GM19240 (cell line): ENCODE results near the gene PCBD1.
"Not testable (repeated sequence)": the region's sequence is repeated elsewhere in the genome, so short reads cannot be mapped to it uniquely, and the experiment has no call there.

Experiments used
- DNase-seq: peaks from one replicate; pipeline ENCODE4 v3.0.0; 2011; ENCODE audit warnings: low spot score; ENCODE audit not compliant: insufficient read length

Gene PCBD1

GRCh38 chr10:70866424-70866823, 21.9 kb downstream of the PCBD1 start:
- DNase-seq = no peak

DNA sequence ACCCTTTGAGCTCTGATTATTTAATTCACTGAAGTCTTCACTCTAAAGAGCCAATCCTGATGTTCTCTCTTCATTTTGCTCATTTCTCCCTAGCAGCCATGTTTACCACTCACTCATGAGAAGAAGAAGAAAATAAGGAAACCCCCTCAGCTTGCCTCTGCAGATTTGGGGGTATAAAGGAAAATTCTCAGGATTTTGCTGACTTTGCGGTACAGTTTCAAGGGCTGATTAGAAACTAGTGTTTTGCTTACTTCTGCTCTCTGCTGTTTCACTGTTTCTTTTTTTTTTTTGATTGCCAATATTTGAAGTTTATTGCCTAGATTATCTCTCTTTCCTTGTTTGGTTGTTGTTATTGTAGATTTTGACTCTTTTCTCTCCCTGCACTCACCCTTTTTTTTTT, 23.4 kb downstream of the PCBD1 start:
- no peak for DNase-seq

DNA sequence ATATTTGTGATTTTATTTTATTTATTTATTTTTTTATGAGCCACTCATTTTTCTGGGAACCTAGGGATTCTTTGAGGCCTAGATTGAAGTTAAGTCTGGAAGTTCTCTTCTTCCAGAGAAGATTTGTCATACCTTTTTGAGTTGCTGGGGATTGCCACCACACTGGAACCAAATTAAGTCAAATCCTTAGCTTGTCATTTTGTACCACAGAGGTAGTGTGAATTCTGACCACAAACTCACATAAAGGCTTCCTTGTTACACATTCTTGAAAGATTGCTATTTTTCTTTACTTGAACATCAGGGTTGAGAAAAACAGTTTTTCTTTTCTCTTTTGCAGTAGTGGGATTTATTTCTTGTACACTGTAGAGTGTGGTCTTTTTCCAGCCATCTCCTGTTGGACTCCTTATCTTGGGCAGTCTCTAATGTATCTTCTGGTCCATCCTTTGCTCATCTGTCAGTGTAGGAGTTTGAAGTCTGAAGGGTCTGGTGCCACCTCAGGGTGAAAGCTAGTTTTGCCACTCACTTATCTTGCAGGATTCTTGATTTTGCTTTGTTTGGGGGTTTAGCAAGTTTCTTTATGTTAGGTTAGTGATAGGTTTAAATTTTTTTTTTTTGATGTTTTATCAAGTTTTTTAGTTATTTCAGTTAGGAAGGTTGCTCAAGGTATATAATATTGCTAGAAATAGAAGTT, 24.8 kb downstream of the PCBD1 start:
- no peak for DNase-seq

- DNase-seq = not testable (repeated sequence)
These were observed 26.7 kb downstream of the PCBD1 start for GRCh38 chr10:70861495-70862197.

- no peak for DNase-seq
These were observed 29.6 kb downstream of the PCBD1 start for GRCh38 chr10:70858759-70859158.

DNA sequence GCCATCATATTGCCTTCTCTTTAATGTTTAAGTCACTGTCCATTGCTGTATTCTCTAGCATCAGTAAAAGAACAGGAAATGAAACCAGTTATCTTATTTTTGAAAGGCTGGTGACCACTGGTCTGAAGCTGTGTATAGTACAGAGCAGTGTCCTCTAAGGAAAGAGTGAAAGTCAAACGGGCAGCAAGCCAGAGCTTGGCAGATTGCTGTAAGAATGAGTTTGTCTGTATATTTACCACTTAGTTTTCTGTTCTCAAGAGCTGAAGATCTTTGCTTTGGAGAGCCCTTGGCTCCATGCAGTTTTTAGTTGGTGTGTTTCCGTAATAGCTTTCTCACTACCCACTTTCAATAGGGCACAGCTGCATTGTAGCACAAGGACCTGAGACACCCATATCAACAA, 31.9 kb downstream of the PCBD1 start:
- no peak for DNase-seq

GRCh38 chr10:70853457-70853856, 34.9 kb downstream of the PCBD1 start:
- DNase-seq = no peak

- DNase-seq = no peak
These were observed 35.3 kb downstream of the PCBD1 start for GRCh38 chr10:70853038-70853437.

GRCh38 chr10:70851597-70852475, 36.5 kb downstream of the PCBD1 start:
- no peak for DNase-seq

DNA sequence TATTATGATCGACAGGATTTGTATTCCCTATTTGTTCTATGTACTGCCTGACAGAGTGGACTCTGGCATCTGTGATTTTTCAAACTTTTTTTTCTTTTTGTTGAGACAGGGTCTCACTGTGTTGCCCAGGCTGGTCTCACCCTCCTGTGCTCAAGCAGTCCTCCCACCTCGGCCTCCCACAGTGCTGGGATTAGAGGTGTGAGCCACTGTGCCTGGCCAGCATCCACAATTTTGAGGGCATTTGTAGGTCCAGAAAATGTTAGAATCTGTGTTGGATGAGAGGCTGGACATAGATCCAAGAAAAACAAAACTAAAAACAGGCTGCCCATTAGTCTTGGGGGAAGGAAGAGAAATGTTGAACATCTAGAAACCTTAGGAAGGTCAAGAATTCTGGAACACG, 38.3 kb downstream of the PCBD1 start:
- DNase-seq = no peak

- no peak for DNase-seq
These were observed 38.8 kb downstream of the PCBD1 start for GRCh38 chr10:70849582-70850016.

DNA sequence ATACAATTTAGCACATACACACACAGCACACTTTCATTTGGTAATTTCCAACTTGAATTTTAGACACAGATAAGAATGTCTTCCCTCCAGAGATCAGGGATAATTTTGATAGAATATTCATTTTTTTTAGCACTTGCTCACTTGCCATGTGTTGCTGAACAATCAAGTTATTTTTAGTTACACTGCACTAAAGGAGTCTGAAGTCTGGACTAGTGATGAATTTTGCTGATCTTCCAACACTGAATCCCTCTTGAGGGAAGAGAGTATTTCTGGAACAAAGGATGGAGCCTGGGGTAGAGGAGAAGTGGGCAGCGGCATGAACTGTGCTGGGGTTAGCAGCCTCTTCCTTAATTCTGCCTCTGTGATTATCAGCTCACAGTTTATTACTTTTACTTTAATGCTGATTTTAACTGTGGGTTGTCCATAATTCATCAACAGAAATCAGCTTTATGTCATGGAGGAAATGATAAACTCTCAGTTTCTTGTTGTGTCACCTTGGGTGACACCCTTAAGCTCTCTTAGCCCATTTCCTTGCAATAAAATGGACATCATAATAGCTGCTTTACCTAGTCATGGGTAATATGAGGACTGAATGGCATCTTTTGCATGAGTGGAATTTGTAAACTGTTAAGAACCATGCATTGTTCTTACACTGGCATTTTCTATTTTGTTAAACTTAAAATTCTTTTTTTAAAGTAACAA, 40.6 kb downstream of the PCBD1 start:
- DNase-seq = no peak

DNA sequence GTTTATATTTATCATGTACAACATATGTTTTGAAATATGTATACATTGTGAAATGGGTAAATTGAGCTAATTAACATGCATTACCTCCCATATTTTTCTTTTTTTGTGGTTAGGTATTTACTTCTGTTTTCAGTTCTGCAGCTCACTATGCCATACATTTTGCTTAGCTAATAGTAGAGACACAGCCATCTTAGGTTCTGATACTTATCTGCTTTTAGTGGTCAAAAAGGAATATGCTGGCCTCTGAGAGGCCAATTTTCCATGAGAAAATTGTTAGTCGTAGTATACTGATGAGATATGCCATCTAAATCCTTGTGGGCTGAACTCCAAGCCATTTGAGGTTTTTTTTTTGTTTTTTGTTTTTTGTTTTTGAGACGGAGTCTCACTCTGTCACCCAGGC, 41.6 kb downstream of the PCBD1 start:
- no peak for DNase-seq

- DNase-seq = no peak
These were observed 42.5 kb downstream of the PCBD1 start for GRCh38 chr10:70845816-70846215.

- DNase-seq = no peak
These were observed 43.1 kb downstream of the PCBD1 start for GRCh38 chr10:70845256-70845655.

GRCh38 chr10:70843776-70844489, 44.4 kb downstream of the PCBD1 start:
- DNase-seq = no peak

DNA sequence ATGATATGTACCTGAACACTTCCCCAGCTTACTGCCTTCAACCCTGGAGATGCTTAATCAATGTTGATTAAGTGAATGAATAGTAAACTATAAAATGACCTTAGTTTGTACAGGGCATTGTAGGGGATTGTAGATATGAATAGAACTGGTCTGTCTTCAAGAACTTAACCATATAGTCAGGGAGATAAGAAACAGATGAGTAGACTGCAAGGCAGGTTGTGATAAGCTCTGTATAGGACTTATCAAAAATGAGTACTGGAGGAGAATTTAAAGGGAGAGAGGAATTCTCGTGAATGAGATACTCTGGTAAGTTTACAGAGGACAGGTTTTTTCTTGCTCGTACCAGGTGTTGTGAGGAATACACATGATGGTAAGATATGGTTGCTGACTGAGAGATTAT, 45.0 kb downstream of the PCBD1 start:
- DNase-seq = no peak

- DNase-seq = no peak
These were observed 47.5 kb downstream of the PCBD1 start for GRCh38 chr10:70840836-70841235.

- DNase-seq = no peak
These were observed 50.0 kb downstream of the PCBD1 start for GRCh38 chr10:70838270-70838805.

GRCh38 chr10:70837660-70838059, 50.7 kb downstream of the PCBD1 start:
- no peak for DNase-seq

GRCh38 chr10:70836319-70836718, 52.0 kb downstream of the PCBD1 start:
- DNase-seq = no peak
